MM.1S (cell line): ENCODE data around the gene SIDT1.

Source experiments
- CTCF ChIP-seq: fragments of 300-600 bp; sonication (generic); IDR thresholded peaks from 2 replicates; pipeline ENCODE4 v1.5.1; 2016; ENCODE audit warnings: antibody characterized with exemption, low read length, mixed read lengths
- EZH2 ChIP-seq: fragments of 300-600 bp; sonication (generic); optimal IDR thresholded peaks from 2 replicates; pipeline ENCODE3; 2017; ENCODE audit warnings: low read depth, mild to moderate bottlenecking, antibody characterized with exemption, low read length, mixed read lengths
- EZH2phosphoT487 ChIP-seq: fragments of 300-600 bp; sonication (generic); IDR thresholded peaks from 2 replicates; pipeline ENCODE4 v1.6.1; 2018; ENCODE audit warnings: antibody characterized with exemption, low read length

- TF ChIP-seq CTCF = no peak
- no peak for TF ChIP-seq EZH2
- no peak for TF ChIP-seq EZH2phosphoT487
Measured at GRCh38 chr3:113516115-113516505, 16.2 kb upstream of the SIDT1 start.
